BE2C (cell line): ENCODE results near the gene PGM2L1.
"Not testable (repeated sequence)": the region's sequence is repeated elsewhere in the genome, so short reads cannot be mapped to it uniquely, and the experiment has no call there.

Experiments used
- DNase-seq: peaks from one replicate; pipeline ENCODE4 v3.0.0-alpha.2; 2020
- H3K27me3 ChIP-seq: fragments of 250-450 bp; sonication (Bioruptor Pico); 2 replicates; pipeline ENCODE4 v1.5.1; 2020; ENCODE audit warnings: mild to moderate bottlenecking
- H3K36me3 ChIP-seq: fragments of 250-450 bp; sonication (Bioruptor Pico); 2 replicates; pipeline ENCODE4 v1.5.1; 2020; ENCODE audit warnings: mild to moderate bottlenecking
- H3K4me1 ChIP-seq: fragments of 250-450 bp; sonication (Bioruptor Pico); 2 replicates; pipeline ENCODE4 v1.5.1; 2020
- H3K4me3 ChIP-seq: 2 replicates; pipeline ENCODE4 v1.5.1; 2011; ENCODE audit warnings: low read depth, low read length
- H3K9me3 ChIP-seq: fragments of 250-450 bp; sonication (Bioruptor Pico); 2 replicates; pipeline ENCODE4 v1.5.1; 2020
- CTCF ChIP-seq: IDR thresholded peaks from 2 replicates; pipeline ENCODE4 v1.5.1; 2012; ENCODE audit warnings: mild to moderate bottlenecking, low read depth, low read length

Gene PGM2L1

DNA sequence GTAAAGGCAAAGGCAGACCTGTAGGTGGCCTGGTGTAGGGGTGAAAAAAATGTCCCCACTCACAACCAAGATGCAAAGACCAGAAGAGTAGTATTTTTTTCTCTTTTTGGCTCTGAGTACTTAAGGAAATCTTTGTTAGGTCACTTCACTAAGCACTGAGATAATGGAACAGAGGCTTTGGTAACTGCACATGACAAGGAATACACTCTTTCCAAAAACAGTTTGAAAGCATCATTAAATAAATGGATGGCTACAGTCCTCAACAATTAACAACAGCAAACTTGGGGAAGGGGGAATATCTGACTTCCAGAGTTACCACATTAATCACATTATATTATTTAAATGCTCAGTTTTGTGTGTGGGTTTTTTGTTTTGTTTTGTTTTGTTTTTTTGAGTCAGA lies 26.9 kb upstream of the PGM2L1 start:
- H3K4me1 ChIP-seq = no peaks in the 10 kb centered on the region
- no peaks in the 10 kb centered on the region for H3K27me3 ChIP-seq
- no peaks in the 10 kb centered on the region; the same call in 1 of the 2 replicates for H3K9me3 ChIP-seq
- DNase-seq = no peak
- no peaks in the 10 kb centered on the region for H3K36me3 ChIP-seq
- H3K4me3 ChIP-seq = no peak overlapping the region
- no peak for TF ChIP-seq CTCF

- Histone ChIP-seq H3K36me3 (no peaks in the 10 kb centered on the region), H3K4me1 (no peaks in the 10 kb centered on the region), H3K27me3 (no peaks in the 10 kb centered on the region), H3K9me3 (no peaks in the 10 kb centered on the region), H3K4me3 (no peak overlapping the region)
- no peak for DNase-seq
- no peak for TF ChIP-seq CTCF
These were observed 20.3 kb upstream of the PGM2L1 start for GRCh38 chr11:74418509-74418895.

DNA sequence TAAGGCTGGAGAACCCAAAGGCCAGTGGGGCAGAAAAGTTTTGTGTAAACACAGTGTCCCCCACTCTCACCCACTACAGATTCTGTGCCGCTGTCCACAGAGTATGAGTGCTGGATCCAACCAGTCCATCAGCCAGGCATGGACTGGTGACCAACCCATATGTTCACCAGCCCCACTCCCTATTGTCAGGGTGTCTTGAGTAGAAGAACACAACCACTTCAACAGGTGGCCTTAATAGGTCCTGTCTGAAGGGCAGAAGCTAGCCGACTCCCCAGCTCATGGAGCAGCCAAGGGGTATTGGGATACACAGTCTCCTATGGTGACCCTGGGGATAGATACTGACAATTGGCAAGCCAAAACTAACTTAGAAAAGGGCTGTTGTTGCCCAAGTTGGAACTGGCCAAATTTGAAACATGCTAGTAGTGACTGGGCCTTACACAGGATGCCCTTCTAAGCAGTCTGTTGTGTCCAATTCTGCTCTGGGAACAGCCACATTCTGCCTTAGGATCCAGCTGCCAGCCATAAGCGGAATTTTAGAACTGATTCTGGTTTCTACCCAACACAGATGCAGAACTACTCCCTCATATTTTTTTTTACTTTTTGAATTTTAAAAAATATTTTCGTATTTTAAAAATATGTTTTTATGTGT lies 19.8 kb upstream of the PGM2L1 start:
- no peak for TF ChIP-seq CTCF
- H3K4me1 ChIP-seq = no peaks in the 10 kb centered on the region
- no peaks in the 10 kb centered on the region for H3K36me3 ChIP-seq
- DNase-seq = no peak
- no peaks in the 10 kb centered on the region for H3K9me3 ChIP-seq
- H3K4me3 ChIP-seq = no peak overlapping the region
- no peaks in the 10 kb centered on the region for H3K27me3 ChIP-seq

DNA sequence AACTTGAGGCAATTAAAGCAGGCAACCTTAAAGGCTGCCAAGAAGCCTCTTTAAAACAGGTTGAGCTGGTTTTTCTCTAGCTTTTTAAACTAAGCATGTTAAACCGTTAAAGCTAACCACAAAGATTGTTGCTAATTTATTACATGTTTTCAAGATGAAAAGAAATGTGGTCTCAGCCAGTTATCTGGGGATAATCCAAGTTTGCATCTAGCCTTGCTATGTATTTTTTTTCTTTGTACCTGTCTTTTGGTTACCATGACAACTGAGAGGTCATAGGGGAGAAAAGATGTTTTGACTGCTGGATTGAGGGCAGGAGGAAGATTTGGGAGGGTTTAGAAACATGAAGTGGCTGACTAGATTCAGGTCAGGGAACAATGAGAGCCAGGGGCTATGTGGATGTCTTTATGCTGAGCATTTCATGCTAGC lies 19.2 kb upstream of the PGM2L1 start:
- no peaks in the 10 kb centered on the region for H3K27me3 ChIP-seq
- TF ChIP-seq CTCF = no peak
- no peaks in the 10 kb centered on the region for H3K4me1 ChIP-seq
- no peaks in the 10 kb centered on the region for H3K36me3 ChIP-seq
- no peak for DNase-seq
- no peaks in the 10 kb centered on the region for H3K9me3 ChIP-seq
- H3K4me3 ChIP-seq = no peak overlapping the region

- H3K27me3 ChIP-seq, H3K4me1 ChIP-seq, DNase-seq, H3K36me3 ChIP-seq, H3K9me3 ChIP-seq, H3K4me3 ChIP-seq: not testable (repeated sequence)
These were observed 18.7 kb upstream of the PGM2L1 start for GRCh38 chr11:74416974-74417373.

GRCh38 chr11:74412733-74413359 lies 14.6 kb upstream of the PGM2L1 start:
- no peak for TF ChIP-seq CTCF
- no peaks in the 10 kb centered on the region for H3K27me3 ChIP-seq
- no peak overlapping the region for H3K4me3 ChIP-seq
- no peaks in the 10 kb centered on the region for H3K9me3 ChIP-seq
- no peak for DNase-seq
- H3K36me3 ChIP-seq = no peaks in the 10 kb centered on the region
- H3K4me1 ChIP-seq = no peaks in the 10 kb centered on the region

DNA sequence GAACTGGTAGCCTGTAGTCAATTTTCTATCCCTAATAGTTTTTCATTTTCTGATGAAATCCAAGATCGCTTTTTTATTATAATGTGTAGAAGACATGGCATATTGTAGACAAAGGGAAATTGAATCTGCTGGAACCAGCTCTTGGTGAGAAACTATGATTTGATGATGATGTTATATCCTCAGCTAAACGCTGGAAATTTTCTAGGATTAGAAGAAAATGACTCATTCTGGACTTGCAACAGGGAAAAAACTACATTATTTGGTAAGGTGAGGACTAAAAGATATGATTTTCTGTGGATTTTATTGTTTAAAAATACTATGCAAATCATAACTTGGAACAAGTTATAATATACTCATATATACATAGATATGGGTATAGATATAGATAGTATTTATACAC lies 14.1 kb upstream of the PGM2L1 start:
- no peaks in the 10 kb centered on the region for H3K27me3 ChIP-seq
- TF ChIP-seq CTCF = no peak
- H3K4me3 ChIP-seq = no peak overlapping the region
- H3K9me3 ChIP-seq = no peaks in the 10 kb centered on the region
- H3K36me3 ChIP-seq = no peaks in the 10 kb centered on the region
- no peak for DNase-seq
- no peaks in the 10 kb centered on the region for H3K4me1 ChIP-seq
